CD4-positive, CD25-positive, alpha-beta regulatory T cell (primary cell): ENCODE data around the gene RMND1. TPM values are rescaled to one million over a fixed set of nuclear protein-coding genes. Genes with fewer than 3 reads are reported as not detected.

Experiments used
- ATAC-seq, 2 donors: fragments of 150-1000 bp; cut with Tn5 transposase; one replicate each; pipeline ENCODE4 v1.10.0; 2021; ENCODE audit warnings: low read depth in 2 of 2, moderate number of reproducible peaks in 2 of 2, moderate library complexity in 1 of 2
- DNase-seq, 3 donors: peaks; one replicate each; pipeline versions ENCODE4 v3.0.0 to v3.0.0-alpha.2; 2012 to 2022; ENCODE audit warnings: mixed read lengths in 1 of 3
- H3K27ac ChIP-seq: one replicate; pipeline ENCODE4 v1.7.0; 2013; ENCODE audit warnings: mild to moderate bottlenecking, low read length; ENCODE audit not compliant: insufficient read depth, poor library complexity, severe bottlenecking
- H3K27me3 ChIP-seq: one replicate; pipeline ENCODE4 v1.7.0; 2013; ENCODE audit warnings: low read length; ENCODE audit not compliant: control insufficient read depth, insufficient read depth
- H3K36me3 ChIP-seq: one replicate; pipeline ENCODE4 v1.7.0; 2013; ENCODE audit warnings: mild to moderate bottlenecking, low read length, moderate library complexity; ENCODE audit not compliant: control insufficient read depth, insufficient read depth
- H3K4me1 ChIP-seq: 2 replicates; pipeline ENCODE4 v1.7.0; 2013; ENCODE audit warnings: mild to moderate bottlenecking, low read length; ENCODE audit not compliant: insufficient read depth, control insufficient read depth, poor library complexity, severe bottlenecking
- H3K4me3 ChIP-seq: one replicate; pipeline ENCODE4 v1.7.0; 2013; ENCODE audit warnings: low read depth, mild to moderate bottlenecking, low read length, moderate library complexity
- H3K9me3 ChIP-seq, 2 experiments: 1 replicate in 1 of 2; 2 replicates in 1 of 2; pipeline ENCODE4 v1.7.0; 2013; ENCODE audit warnings: low read length in 2 of 2, mild to moderate bottlenecking in 1 of 2, moderate library complexity in 1 of 2; ENCODE audit not compliant: control insufficient read depth in 2 of 2
- H3K27ac Mint-ChIP-seq, 3 donors: one replicate each; pipeline ENCODE4 v1.8.0; 2020 to 2022; ENCODE audit warnings: mild to moderate bottlenecking in 3 of 3, mixed read lengths in 3 of 3, moderate library complexity in 2 of 3
- H3K27me3 Mint-ChIP-seq: one replicate; pipeline ENCODE4 v1.8.0; 2022; ENCODE audit warnings: mild to moderate bottlenecking, mixed read lengths
- H3K36me3 Mint-ChIP-seq: one replicate; pipeline ENCODE4 v1.8.0; 2020; ENCODE audit warnings: mixed read lengths
- H3K4me1 Mint-ChIP-seq, 4 donors: one replicate each; pipeline ENCODE4 v1.8.0; 2020 to 2022; ENCODE audit warnings: mixed read lengths in 4 of 4, mild to moderate bottlenecking in 1 of 4
- H3K4me3 Mint-ChIP-seq, 4 donors: one replicate each; pipeline ENCODE4 v1.8.0; 2020 to 2022; ENCODE audit warnings: mild to moderate bottlenecking in 4 of 4, mixed read lengths in 4 of 4, moderate library complexity in 3 of 4
- H3K9me3 Mint-ChIP-seq, 7 donors: one replicate each; pipeline ENCODE4 v1.8.0; 2020 to 2022; ENCODE audit warnings: mixed read lengths in 7 of 7, mild to moderate bottlenecking in 3 of 7, moderate library complexity in 2 of 7
- polyA plus RNA-seq, 4 donors: library from polyadenylated mRNA; unstranded; fragments of 300-500 nt; fragmentation: Illumina TruSeq; gene quantifications; one replicate each; pipeline ENCODE4 v1.2.3, GENCODE V29; 2021
- total RNA-seq: library from RNA; stranded (reverse); gene quantifications from one replicate; pipeline ENCODE4 v1.2.3, GENCODE V29; 2022

RMND1 gene
- total and polyA plus RNA-seq, 5 donors from 2014 or later: 10.2 to 13.3 (median 11.9) TPM

DNA sequence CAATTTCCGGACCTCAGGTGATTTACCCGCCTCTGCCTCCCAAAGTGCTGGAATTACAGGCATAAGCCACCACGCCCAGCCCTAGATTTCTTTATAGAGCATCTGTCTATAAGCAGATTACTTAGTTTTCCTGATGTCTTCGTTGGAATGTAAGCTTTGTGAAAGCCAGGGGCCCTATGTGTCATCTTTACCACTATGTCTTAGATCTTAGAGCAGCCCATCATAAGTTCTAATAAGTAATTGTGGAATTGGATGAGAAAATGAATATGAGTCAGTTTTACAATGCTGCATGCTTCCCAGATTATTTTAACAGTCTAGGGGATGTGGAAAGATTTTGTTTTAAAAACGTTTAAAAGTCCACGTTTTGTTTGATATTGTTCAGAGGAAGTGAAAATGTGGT, 51.5 kb downstream of the RMND1 start:
- DNase-seq: no peak
- no peak overlapping the region for H3K4me3 ChIP-seq
- no peak overlapping the region for H3K27ac ChIP-seq
- Mint-ChIP-seq H3K36me3 (peaks cover 16% of the 10 kb centered on the region), H3K27ac (peak overlapping the region in 2 of 3 donors; percentile 47 to 85), H3K9me3 (no peaks in the 10 kb centered on the region), H3K4me3 (no peak overlapping the region), H3K27me3 (no peaks in the 10 kb centered on the region), H3K4me1 (peaks cover 18 to 77% (median 59%) of the 10 kb centered on the region in 4 donors)
- no peaks in the 10 kb centered on the region for H3K9me3 ChIP-seq
- H3K4me1 ChIP-seq: peaks cover 50% of the 10 kb centered on the region
- H3K27me3 ChIP-seq: no peaks in the 10 kb centered on the region
- H3K36me3 ChIP-seq: peaks cover 26% of the 10 kb centered on the region
- no peak for ATAC-seq

DNA sequence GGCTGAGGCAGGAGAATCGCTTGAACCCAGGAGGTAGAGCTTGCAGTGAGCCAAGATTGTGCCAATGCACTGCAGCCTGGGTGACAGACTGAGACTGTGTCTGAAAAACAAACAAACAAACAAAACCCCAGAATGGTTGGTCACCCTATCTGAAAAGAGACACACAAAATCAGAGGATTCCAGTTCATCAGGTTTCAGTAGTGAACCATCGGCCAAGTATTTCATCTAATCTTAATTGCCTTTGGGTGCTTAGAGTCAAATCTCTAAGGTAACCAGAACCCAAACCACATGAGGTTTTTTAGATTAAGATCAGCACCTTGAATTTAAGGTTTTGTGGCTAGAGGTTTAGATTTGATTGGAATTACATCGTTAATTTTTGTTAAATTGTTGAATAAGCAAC, 52.2 kb downstream of the RMND1 start:
- Histone ChIP-seq H3K4me1 (peaks cover 58% of the 10 kb centered on the region), H3K9me3 (no peaks in the 10 kb centered on the region), H3K27me3 (no peaks in the 10 kb centered on the region), H3K4me3 (peak overlapping the region; percentile 33), H3K36me3 (peaks cover 18% of the 10 kb centered on the region), H3K27ac (no peak overlapping the region)
- no peak for ATAC-seq
- H3K9me3 Mint-ChIP-seq: no peaks in the 10 kb centered on the region
- H3K36me3 Mint-ChIP-seq: peaks cover 19% of the 10 kb centered on the region
- peaks cover 18 to 85% (median 66%) of the 10 kb centered on the region in 4 donors for H3K4me1 Mint-ChIP-seq
- peak overlapping the region in 2 of 3 donors; percentile 25 to 65 for H3K27ac Mint-ChIP-seq
- peak overlapping the region in 2 of 4 donors; percentile 15 to 27 for H3K4me3 Mint-ChIP-seq
- H3K27me3 Mint-ChIP-seq: no peaks in the 10 kb centered on the region
- no peak for DNase-seq

DNA sequence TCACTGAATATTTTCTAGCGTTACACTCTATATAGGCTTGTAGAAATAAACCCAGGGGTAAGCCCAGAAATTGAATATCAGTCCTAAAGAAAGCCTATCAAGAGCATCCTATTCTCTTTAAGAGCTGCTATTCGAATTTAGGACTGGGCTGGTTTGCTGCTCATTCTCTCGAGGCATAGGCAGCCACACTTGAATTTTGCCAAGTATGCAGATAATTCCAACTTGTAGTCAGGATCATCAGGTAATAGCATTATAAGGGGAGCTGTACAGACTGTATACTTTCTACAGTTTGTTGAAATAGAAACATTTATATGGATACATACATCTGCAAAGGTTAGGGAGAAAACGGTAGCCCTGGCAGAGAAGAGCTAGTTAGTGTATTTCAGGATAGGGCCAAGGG, 58.5 kb downstream of the RMND1 start:
- no peaks in the 10 kb centered on the region for H3K9me3 ChIP-seq
- DNase-seq (no peak), ATAC-seq (no peak)
- peaks cover 73% of the 10 kb centered on the region for H3K4me1 ChIP-seq
- peak overlapping the region; percentile 68 to 97 (median 95) for H3K27ac Mint-ChIP-seq
- peaks cover 8% of the 10 kb centered on the region for H3K36me3 Mint-ChIP-seq
- peaks cover 30 to 79% (median 60%) of the 10 kb centered on the region in 4 donors for H3K4me1 Mint-ChIP-seq
- peak overlapping the region; percentile 97 for H3K27ac ChIP-seq
- peak overlapping the region; percentile 92 for H3K4me3 ChIP-seq
- H3K9me3 Mint-ChIP-seq: no peaks in the 10 kb centered on the region
- H3K27me3 ChIP-seq: no peaks in the 10 kb centered on the region
- peaks cover 11% of the 10 kb centered on the region for H3K27me3 Mint-ChIP-seq
- H3K4me3 Mint-ChIP-seq: peak overlapping the region; percentile 93 to 96 (median 96)
- no peaks in the 10 kb centered on the region for H3K36me3 ChIP-seq

DNA sequence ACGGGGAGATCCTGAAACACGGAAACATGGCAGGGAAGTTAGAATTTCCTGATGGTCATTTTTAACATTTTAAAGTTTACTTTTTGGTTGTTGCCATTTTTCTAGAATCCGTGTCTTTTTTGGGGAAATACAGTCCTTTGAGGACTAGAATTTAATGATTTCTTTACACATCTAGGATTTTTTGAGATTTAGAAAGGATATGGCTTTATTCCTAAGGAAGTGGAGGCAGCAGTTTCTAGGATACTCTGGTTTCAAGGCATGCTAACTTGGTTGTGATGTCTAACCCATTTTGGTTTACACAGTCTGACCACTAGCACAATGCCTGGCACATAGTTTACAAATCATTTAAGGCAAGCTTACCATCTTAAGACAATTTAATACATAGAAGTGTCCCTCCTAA, 59.5 kb downstream of the RMND1 start:
- DNase-seq (no peak), ATAC-seq (no peak)
- Histone ChIP-seq H3K27me3 (no peaks in the 10 kb centered on the region), H3K36me3 (no peaks in the 10 kb centered on the region), H3K4me3 (peak overlapping the region; percentile 92), H3K9me3 (no peaks in the 10 kb centered on the region), H3K4me1 (peaks cover 75% of the 10 kb centered on the region), H3K27ac (peak overlapping the region; percentile 97)
- Mint-ChIP-seq H3K36me3 (peaks cover 4% of the 10 kb centered on the region), H3K4me1 (peaks cover 28 to 72% (median 54%) of the 10 kb centered on the region in 4 donors), H3K4me3 (peak overlapping the region; percentile 93 to 96 (median 96)), H3K9me3 (no peaks in the 10 kb centered on the region), H3K27ac (peak overlapping the region; percentile 95 to 97 (median 97)), H3K27me3 (peaks cover 11% of the 10 kb centered on the region)

DNA sequence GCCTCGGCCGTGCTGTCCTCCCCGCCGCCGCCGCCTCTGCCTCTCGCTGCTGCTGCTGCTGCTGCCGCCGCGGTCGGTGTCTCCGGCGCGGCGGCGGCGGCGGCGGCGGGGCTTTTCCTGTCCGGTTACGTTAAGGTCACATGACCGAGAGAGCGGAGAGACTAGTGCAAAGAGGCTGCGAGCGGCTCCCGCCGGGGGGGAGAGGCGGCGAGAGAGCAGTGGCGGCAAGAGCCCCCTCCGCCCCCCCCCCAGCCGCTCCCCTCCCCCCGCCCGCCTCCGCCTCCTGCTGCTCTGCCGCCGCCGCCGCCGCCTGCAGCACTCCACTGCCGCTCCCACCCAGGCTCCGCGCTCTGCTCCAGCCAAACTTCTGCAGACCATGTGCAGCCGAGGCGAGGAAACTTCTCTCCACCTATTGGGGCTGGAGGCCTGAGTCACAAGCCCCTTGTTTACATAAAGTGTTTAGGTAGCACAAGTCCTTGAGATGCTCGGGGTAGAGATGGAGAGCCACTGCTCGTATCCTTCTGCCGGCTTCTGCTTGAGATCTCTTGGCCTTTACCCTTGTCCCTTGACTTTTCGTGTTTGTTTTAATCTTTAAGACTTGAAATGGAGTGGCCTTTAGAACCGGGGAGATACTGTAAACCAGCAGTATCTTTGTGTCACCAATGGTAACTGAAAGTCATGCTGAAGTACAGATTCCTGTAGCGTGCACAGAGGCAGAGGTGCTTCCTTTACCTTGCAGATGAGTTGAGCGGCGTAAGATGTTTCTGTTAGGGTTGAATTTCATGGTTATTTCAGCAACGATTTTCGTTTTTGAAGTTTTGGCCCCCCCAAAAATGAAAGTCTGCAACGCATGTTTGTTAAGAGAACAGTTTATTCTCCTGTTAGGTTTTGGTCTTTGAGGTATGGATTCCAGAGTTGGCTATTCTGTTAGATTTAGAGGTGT, 60.2 kb downstream of the RMND1 start, which contains the start of gene ZBTB2:
Gene ZBTB2 (minus strand): TSS at position 89 of the 943 bp plus-strand sequence. CDS start 17,922 bp downstream, outside the sequence.
- Mint-ChIP-seq H3K9me3 (no peaks in the 10 kb centered on the region), H3K27ac (peak within 1 kb of the TSS; percentile 95 to 97 (median 97)), H3K4me1 (peaks cover 24 to 74% (median 52%) of the 10 kb centered on the region in 4 donors), H3K27me3 (peaks cover 11% of the 10 kb centered on the region), H3K36me3 (peaks cover 4% of the 10 kb centered on the region), H3K4me3 (peak within 1 kb of the TSS; percentile 96 to 97 (median 96))
- ATAC-seq (peak; percentile 4 to 8), DNase-seq (peak; percentile 71 to 77 (median 74))
- Histone ChIP-seq H3K27ac (peak within 1 kb of the TSS; percentile 97), H3K4me1 (peaks cover 76% of the 10 kb centered on the region), H3K9me3 (no peaks in the 10 kb centered on the region), H3K36me3 (no peaks in the 10 kb centered on the region), H3K4me3 (peak within 1 kb of the TSS; percentile 92), H3K27me3 (no peaks in the 10 kb centered on the region)

DNA sequence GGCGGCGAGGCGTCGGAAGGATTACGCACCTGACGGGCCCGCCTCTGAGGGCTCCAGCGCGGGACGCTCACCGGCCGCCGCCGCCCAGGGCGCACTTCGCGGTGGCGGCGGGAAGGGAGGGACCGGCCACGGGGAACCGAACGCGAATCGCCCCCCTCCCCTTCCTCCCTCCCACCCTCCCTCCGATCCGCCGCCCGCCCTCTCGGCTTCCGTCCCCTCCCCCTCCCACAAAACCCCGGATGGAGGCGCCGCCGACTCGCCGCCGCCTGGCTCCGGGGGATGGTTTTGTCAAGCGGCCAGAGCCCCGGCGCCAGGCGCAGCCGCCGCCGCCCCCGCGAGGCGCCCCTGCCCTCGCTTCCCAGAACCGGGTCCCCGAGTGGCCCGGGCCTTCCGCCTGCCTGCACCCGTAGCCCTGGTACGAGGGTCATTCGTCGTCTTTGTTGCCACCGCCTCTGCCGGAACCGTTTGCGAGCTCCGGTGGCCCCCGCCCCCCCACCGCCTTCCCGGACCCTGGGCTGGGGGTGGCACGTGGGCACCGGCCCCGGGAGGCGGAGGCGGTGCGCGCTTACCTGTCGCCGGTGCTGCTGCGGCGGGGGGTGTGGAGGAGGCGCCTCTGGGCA, 61.0 kb downstream of the RMND1 start:
- Mint-ChIP-seq H3K27me3 (peaks cover 11% of the 10 kb centered on the region), H3K4me3 (peak overlapping the region; percentile 95 to 97 (median 96)), H3K9me3 (no peaks in the 10 kb centered on the region), H3K36me3 (peaks cover 4% of the 10 kb centered on the region), H3K27ac (no peak overlapping the region), H3K4me1 (peaks cover 18 to 71% (median 48%) of the 10 kb centered on the region in 4 donors)
- H3K27ac ChIP-seq: peak overlapping the region; percentile 97
- no peaks in the 10 kb centered on the region for H3K27me3 ChIP-seq
- H3K9me3 ChIP-seq: no peaks in the 10 kb centered on the region
- peak; percentile 79 to 88 (median 87) for DNase-seq
- peak in 1 of 2 donors; percentile 4 for ATAC-seq
- H3K4me3 ChIP-seq: no peak overlapping the region
- H3K36me3 ChIP-seq: no peaks in the 10 kb centered on the region
- peaks cover 72% of the 10 kb centered on the region for H3K4me1 ChIP-seq

DNA sequence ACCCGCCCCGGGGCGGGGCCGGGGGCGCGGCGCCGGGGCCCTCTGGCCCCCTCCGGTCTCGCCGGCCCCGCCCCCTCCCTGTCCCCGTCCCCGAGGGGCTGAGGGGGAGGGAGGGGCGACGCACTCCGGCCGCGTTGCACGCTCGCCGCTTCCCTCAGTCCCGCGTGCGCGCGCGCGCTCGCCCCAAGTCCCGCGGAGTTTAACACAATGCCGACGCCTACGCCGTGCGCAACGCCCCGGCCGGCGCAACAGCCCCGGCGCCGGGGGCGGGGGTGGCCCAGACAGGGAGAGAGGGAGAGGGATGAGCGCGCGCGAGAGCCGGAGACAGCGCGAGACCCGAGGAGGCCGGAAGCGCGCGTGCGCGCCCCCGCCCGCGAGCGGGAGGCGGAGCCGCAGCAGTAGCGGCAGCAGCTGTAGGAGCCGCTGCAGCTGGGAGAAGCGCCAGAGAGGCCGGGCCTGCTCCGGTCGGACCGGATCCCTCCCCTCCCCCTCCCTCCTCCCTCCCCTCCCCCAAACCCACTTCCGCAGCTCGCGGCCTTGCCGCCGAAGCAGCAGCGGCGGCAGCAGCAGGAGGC, 61.6 kb downstream of the RMND1 start:
- Histone ChIP-seq H3K36me3 (no peaks in the 10 kb centered on the region), H3K27me3 (no peaks in the 10 kb centered on the region), H3K4me1 (peaks cover 72% of the 10 kb centered on the region), H3K27ac (peak overlapping the region; percentile 97), H3K4me3 (no peak overlapping the region), H3K9me3 (no peaks in the 10 kb centered on the region)
- Mint-ChIP-seq H3K9me3 (no peaks in the 10 kb centered on the region), H3K4me3 (peak overlapping the region; percentile 80 to 97 (median 89)), H3K27me3 (peaks cover 11% of the 10 kb centered on the region), H3K4me1 (peaks cover 18 to 71% (median 50%) of the 10 kb centered on the region in 4 donors), H3K27ac (peak overlapping the region; percentile 63 to 94 (median 73)), H3K36me3 (peaks cover 2% of the 10 kb centered on the region)
- ATAC-seq (peak; percentile 82 to 85), DNase-seq (peak; percentile 95 to 99 (median 98))
